Left colon (tissue), 2 donors: ENCODE measurements around the gene ZNF594. TPM values are rescaled to one million over a fixed set of nuclear protein-coding genes. Genes with fewer than 3 reads are reported as not detected.

Experiments used
- total RNA-seq, 2 donors: library from RNA; stranded (reverse); fragmentation: NEBNext Ultra II Directional; extraction: Animal tissue kit (Norgen Biotek cat#: 25700); gene quantifications; one replicate each; pipeline ENCODE4 v1.2.1, GENCODE V29; 2021
- donor health status: DM: no; HTN: no; CAD: no.
- donor health status: DM: yes; HTN: yes; CAD: no.

ZNF594 gene
- total RNA-seq, 2 donors from 2014 or later, result 3.7 to 3.9 TPM

Other genes starting within 250 kb of the ZNF594 start
- gene PFN1, start 243.3 kb downstream of the ZNF594 start, total RNA-seq, result 100 to 1,000 TPM; 720 to 812 TPM
- 1 to 10 TPM; 7.3 to 8.9 TPM for gene ENO3, start 240.7 kb downstream of the ZNF594 start, total RNA-seq
- gene SPAG7, start 224.1 kb downstream of the ZNF594 start, total RNA-seq, result 10 to 100 TPM; 49.3 to 68.2 TPM
- gene CAMTA2, start 204.2 kb downstream of the ZNF594 start, total RNA-seq, result 10 to 100 TPM; 49.1 to 52.2 TPM
- gene INCA1, start 194.3 kb downstream of the ZNF594 start, total RNA-seq, result 1 to 10 TPM; 1.9 TPM
- 100 to 1,000 TPM; 212 to 226 TPM for gene KIF1C, start 193.9 kb downstream of the ZNF594 start, total RNA-seq
- 1 to 10 TPM; 2.4 to 2.5 TPM for gene SLC52A1, start 156.4 kb downstream of the ZNF594 start, total RNA-seq
- 1 to 10 TPM; 8.0 to 8.6 TPM for gene ZFP3, start 113.4 kb downstream of the ZNF594 start, total RNA-seq
- gene ZNF232, start 80.0 kb downstream of the ZNF594 start, total RNA-seq, result 1 to 10 TPM; 7.1 to 7.7 TPM
- under 1 TPM; 0.08 to 0.12 TPM for gene USP6, start 75.8 kb downstream of the ZNF594 start, total RNA-seq
- 1 to 10 TPM in 1 of 2 donors, under 1 TPM in 1; 0.64 to 2.3 TPM for gene SCIMP, start 43.0 kb upstream of the ZNF594 start, total RNA-seq
- gene RABEP1, start 90.4 kb upstream of the ZNF594 start, total RNA-seq, result 10 to 100 TPM; 28.1 to 29.1 TPM
- 10 to 100 TPM; 45.3 to 55.5 TPM for gene NUP88, start 227.8 kb upstream of the ZNF594 start, total RNA-seq
- 10 to 100 TPM; 26.7 to 27.3 TPM for gene RPAIN, start 228.3 kb upstream of the ZNF594 start, total RNA-seq
- 100 to 1,000 TPM in 1 of 2 donors, 10 to 100 TPM in 1; 98.9 to 134 TPM for gene C1QBP, start 247.3 kb upstream of the ZNF594 start, total RNA-seq